ENCODE results near the gene ZNF148.

ZNF148 gene

GRCh38 chr3:125213946-125214542 lies 161.1 kb downstream of the ZNF148 start:
- no peak for DNase-seq

- DNase-seq, result no peak
Measured at GRCh38 chr3:125213364-125213755, 161.8 kb downstream of the ZNF148 start.

- DNase-seq, result no peak
Measured at GRCh38 chr3:125212509-125213363, 162.4 kb downstream of the ZNF148 start, which contains the start of gene SLC12A8. SLC12A8 (minus strand) TSS chr3:125212748; CDS start chr3:125211349, 1,399 bp downstream.

- DNase-seq, result no peak
Measured at GRCh38 chr3:125212091-125212508, 163.0 kb downstream of the ZNF148 start.

- DNase-seq, result no peak
Measured at GRCh38 chr3:125211523-125212090, 163.5 kb downstream of the ZNF148 start.

- no peak for DNase-seq
Measured at GRCh38 chr3:125207949-125208568, 167.1 kb downstream of the ZNF148 start.

- no peak for DNase-seq
Measured at GRCh38 chr3:125207507-125207906, 167.6 kb downstream of the ZNF148 start.

GRCh38 chr3:125206934-125207333 lies 168.2 kb downstream of the ZNF148 start:
- no peak for DNase-seq

GRCh38 chr3:125203731-125204130 lies 171.4 kb downstream of the ZNF148 start:
- DNase-seq, result no peak

GRCh38 chr3:125202197-125202596 lies 172.9 kb downstream of the ZNF148 start:
- no peak for DNase-seq

GRCh38 chr3:125200731-125201139 lies 174.4 kb downstream of the ZNF148 start:
- DNase-seq, result no peak

- no peak for DNase-seq
Measured at GRCh38 chr3:125194849-125195601, 180.1 kb downstream of the ZNF148 start.

GRCh38 chr3:125194061-125194848 lies 180.9 kb downstream of the ZNF148 start:
- DNase-seq, result no peak

- DNase-seq, result no peak
Measured at GRCh38 chr3:125192190-125193035, 182.7 kb downstream of the ZNF148 start.

GRCh38 chr3:125191730-125192129 lies 183.4 kb downstream of the ZNF148 start:
- DNase-seq, result no peak

- no peak for DNase-seq
Measured at GRCh38 chr3:125191256-125191655, 183.9 kb downstream of the ZNF148 start.

- no peak for DNase-seq
Measured at GRCh38 chr3:125190786-125191185, 184.3 kb downstream of the ZNF148 start.

GRCh38 chr3:125189378-125190165 lies 185.6 kb downstream of the ZNF148 start:
- DNase-seq, result no peak

GRCh38 chr3:125188955-125189354 lies 186.2 kb downstream of the ZNF148 start:
- DNase-seq, result no peak

GRCh38 chr3:125187599-125187910 lies 187.6 kb downstream of the ZNF148 start:
- no peak for DNase-seq
